NCI-H446 treated with DMSO at 0.1 percent for 48 hours (cell line): ENCODE data around the gene CNPY2.
"Not testable (repeated sequence)": the region's sequence is repeated elsewhere in the genome, so short reads cannot be mapped to it uniquely, and the experiment has no call there.

Source experiments
- DNase-seq: peaks from one replicate; lab custom pipeline; 2025; lab: John Stamatoyannopoulos, UW

The CNPY2 gene

DNA sequence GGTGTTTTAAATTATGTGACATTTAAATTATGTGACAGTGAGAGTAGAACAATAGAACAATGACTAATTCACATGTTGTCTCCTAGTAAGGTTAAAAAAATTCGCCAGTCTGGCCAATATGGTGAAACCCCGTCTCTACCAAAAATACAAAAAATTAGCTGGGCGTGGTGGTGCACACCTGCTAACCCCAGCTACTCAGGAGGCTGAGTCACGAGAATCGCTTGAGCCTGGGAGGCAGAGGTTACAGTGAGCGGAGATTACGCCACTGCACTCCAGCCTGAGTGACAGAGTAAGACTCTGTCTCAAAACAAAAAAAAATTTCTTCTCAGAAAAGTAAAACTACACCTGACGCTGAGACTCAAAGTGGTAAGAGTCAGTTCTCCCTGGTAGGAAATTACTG is 18.4 kb downstream of the CNPY2 start:
- DNase-seq = no peak

DNA sequence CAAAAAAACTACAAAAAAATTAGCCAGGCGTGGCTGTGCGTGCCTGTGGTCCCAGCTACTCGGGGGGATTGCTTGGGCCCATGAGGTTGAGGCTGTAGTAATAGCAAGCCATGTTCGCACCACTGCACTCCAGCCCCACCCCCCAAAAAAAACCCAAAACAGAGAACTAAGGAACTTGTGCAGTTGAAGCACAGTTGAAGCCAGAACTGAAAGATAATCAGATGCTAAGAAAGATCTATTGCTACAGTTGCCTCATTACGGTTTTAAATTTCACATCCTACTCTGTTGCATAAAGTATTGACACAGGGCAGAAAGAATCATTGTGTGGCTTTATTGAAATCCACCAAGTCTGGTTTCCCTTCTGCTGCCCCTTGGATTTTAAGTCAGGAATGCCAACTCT is 19.5 kb downstream of the CNPY2 start:
- no peak for DNase-seq

DNA sequence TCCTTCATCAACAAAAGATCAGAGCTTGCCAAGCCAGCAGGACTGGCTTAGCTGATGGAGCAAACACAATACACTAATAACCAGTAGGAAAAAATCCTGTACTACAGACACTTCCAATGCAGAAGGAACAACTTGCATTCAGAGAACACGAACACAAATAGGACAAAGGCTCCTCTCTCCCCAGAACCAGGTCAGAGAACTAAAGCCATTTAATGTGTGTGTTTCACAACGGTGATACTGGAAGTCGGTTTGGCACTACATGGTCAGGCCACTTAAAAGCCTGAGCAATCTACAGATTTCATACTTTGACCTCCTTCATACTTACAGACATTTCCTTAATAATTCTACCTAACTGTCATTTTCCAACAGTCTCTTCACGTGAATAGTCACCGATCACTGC is 22.0 kb downstream of the CNPY2 start:
- no peak for DNase-seq

DNA sequence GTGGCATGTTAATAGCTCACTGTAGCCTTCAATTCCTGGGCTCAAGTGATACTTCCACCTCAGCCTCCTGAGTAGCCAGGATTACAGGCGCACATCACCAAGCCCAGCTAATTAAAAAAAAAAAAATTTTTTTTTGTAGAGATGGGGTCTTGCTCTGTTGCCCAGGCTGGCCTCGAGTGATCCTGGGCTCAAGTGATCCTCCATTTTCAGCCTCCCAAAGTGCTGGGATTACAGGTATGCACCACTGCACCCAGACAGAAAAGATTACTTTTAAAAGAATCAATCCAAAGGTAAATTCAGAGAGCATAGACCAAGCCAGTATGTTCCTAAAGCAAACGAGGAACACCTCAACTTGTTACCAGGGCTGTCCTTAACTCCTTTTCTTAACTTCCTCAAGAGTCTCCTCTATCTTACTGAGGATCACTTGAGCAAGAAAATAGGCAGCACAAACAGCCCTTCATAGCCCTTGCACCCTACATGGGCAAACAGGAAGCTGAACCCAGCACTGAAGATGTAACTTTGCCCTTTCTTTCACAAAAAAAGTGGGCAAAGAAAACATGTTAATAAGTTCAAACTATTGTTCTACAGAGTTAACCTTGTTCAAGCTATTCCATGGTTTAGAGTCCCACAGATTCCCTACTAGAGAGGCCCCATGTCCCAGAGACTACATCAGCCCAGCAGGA is 26.9 kb downstream of the CNPY2 start:
- DNase-seq = no peak

DNA sequence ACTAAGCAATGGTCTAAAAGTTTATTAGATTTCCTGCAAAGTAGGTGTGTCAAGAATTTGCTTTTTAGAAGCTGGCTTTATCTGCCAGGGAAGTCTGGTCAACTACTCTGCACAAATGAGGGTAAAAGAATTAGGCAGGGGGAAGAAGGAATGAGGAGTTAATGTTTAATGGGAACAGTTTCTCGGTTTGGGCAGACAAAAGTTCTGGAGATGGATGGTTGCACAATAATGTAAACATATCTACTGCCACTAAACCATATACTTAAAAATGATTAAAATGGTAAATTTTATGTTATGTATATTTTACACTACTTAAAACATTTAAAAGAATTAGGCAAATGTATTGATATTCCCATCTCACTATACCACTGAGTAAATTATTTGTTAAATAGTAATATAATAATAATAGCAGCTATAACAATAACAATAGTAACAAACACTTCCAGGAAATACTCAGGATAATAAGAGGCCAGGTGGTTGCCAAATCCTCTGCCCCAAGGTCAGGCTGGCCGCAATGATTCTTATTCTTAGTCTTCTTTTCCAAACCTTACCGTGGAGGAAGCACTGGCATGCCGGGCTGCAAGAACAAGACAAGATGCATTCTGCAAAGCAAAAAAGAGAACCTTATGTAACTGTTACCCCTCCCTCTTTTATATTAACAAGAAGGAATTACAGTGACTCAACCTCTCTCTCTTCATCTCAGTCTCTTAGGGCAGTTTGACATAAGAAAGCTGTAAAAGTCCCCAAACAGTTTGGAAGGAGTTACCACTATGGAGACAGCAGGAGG is 29.6 kb downstream of the CNPY2 start:
- no peak for DNase-seq

DNA sequence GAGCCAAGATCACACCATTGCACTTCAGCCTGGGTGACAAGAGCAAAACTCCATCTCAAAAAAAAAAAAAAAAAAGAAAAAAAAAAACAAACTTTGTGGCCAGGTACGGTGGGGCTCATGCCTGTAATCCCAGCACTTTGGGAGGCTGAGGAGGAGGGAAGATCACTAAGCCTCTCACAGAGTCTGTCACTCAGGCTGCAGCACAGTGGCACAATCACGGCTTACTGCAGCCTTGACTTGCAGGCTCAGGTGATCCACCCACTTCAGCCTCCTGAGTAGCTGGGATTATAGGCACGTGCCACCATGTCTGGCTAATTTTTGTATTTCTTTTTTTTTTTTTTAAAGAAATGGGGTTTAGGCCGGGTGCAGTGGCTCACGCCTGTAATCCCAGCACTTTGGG is 31.5 kb downstream of the CNPY2 start:
- DNase-seq = not testable (repeated sequence)

DNA sequence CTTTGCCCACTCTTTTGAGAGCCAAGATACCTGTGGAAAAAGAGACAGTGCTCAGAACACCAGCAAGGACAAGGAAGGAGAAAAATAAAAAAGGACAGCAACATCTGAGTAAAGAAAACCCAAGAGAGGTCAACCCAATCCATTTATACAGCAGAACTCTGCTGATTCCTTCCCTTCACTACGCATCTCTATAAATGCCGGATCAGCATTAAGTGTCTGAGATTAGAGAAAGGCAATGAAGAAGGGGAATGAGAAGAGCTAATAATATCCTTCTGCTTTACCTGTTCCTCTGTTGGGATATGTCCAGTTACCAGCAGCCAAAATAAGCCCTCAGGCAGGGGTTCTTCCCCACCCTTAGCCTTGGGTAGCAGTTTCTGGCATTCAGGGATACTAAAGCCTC is 33.2 kb downstream of the CNPY2 start:
- no peak for DNase-seq

DNA sequence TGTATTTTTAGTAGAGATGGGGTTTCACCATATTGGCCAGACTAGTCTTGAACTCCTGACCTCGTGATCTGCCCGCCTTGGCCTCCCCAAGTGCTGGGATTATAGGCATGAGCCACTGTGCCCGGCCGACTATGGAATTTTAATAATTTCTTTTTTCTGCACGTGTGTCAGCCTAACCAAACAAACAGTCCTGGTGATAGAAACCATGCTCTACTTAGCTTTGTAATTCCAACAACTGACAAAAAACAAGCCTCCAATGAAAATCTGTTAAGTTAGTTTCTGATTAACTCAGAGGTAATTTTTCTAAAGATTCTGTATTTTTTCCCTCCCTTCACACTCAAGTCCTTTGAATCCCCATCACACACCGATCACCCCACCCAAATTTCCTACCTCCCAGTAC is 33.8 kb downstream of the CNPY2 start:
- DNase-seq = no peak

DNA sequence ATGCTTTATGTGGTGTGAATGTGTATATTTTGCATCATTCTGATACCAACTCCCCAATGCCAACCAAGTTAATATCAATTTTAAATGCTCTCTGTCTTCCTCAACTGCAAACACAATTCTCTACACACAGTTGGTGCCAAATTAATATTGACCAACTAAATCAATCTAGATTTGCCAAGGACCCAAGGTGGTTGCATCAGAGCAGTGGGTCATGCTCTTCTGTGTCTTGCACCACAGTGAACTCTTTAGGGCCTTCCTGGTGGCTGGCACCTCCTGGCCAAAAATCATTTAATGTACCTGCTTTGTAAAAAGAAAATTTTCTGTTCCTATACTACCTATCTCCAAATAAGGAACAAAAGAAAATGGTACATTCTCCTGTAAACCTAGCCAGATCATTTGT is 34.9 kb downstream of the CNPY2 start:
- no peak for DNase-seq

DNA sequence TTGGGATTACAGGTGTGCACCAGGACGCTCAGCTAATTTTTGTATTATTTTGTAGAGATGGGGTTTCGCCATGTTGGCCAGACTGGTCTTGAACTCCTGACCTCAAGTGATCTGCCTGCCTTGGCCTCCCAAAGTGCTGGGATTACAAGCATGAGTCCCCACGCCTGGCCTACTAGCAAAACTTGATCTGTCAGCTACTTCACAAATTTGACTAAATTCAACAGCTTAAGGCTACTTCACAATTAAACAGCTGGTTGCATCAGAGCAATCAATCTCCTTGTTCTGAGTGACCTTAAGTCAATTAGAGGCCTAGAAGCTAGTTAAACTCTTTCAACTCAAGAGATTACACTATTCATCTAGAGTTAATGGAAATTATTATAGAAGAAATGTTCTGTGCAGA is 36.9 kb downstream of the CNPY2 start:
- DNase-seq = no peak

DNA sequence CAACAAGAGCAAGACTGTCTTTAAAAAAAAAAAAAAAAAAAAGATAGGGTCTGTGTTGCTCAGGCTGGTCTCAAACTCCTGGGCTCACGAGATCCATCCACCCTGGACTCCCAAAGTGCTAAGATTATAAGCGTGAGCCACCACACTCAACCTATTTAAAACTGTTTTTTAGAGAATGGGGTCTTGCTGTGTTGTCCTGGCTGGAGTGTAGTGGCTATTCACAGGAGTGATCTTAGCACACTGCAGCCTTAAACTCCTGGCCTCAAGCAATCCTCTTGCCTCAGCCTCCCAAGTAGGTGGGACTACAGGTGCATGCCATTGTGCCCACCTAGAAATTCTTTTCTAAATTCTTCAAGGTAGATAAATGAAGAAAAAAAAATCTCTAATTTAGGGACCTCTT is 41.5 kb downstream of the CNPY2 start:
- DNase-seq = no peak

DNA sequence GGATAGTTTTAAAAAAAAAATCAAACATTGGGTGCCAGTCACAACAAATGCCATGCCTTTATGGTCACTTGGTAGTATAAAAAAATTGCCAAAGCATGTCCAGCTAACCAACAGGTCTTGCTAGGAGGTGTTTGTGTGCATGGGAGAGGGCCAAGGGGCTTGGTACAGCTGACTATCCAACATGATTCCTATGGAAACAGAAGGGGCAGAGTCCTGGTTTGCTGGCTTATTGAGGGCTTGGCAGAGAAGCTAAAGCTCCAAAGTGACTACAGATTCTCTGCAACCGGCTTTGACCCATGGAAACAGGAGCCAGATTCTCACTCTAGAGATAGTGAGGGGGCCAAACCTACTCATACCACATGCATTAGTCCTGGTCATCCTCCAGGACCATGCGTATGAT is 43.3 kb downstream of the CNPY2 start:
- not testable (repeated sequence) for DNase-seq

DNA sequence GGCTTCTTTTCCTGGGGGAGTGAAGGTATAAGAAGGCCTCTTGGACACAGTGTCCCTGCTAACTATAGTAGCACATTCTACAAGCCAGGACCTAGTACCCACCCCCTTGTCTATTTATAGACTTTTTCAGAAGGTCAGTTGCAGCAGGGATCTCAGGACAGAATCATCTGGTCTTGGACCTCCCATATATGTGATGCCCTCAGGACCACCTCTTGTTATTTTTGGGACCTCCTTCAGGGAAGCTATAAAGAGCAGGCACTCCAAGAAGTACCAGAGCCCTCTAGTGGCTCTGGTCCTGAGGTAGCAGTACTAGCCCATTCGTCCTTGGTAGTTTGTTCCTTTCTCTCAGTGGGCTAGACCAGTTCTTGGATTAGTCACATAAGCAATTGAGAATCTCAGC is 44.8 kb downstream of the CNPY2 start:
- DNase-seq = no peak

DNA sequence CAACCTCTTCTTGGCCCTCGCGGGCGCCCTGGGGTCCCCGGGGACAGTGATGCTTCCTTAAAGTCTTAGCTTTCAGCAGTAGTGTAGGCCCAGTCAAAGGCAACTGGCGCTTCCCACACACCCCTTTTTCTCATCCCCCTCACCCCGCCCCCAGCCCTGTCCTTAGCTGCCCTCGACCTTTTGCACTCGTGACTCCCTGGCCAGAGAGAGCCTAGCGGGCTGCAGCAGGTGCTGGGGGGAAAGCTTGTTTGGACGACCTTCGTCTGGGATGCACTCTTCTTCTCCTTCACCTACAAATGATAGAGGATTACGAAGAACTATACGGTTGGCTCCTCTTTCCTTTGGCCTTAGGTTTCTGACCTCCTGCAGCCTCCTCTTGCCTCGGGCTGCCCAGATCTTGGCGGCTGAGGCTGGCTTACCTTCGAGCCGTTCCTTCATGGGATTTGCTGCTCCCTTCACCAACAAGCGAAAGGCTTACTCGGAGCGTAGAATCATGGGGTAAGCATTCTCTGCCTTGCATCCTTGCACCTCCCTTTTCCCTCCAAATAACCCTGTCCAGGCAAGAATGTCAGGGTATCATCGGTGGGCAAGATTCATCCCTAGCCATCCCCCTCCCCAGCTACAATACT is 48.2 kb downstream of the CNPY2 start:
- DNase-seq = no peak

DNA sequence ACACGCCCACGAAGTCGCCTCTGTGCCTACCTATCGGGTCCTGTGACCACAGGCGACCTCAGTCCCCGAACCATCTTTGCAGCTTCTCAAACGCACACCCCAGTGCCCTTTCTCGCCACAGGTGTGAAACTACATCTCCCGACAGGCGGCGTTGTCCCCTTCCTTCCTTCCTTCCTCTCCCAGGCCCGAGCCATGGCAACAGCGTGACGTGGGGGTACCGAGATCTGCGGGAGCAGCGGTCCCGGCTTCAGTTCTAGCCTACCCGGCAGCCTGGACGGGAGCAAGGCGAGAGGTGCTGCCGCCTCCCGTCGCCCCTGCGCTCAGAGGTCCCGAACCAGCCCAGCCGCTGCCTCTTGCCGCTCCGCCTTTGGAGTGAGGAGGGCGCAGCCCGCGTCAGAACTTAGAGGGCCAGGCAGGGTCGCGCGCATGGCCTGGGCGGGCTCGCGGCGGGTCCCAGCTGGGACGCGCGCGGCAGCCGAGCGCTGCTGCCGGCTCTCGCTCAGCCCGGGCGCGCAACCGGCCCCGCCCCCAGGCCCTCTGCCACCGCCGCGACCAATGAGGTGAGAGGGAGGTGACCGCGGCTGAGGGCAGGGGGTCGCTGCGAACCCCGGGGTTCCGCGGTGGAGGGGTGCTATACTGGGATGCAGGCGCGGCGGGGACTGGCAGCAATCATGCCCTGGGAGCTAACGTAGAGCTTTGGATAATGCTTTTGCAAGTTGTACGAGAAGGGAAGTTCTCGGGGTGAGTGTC is 48.9 kb downstream of the CNPY2 start, which contains the start of gene COQ10A:
TSS of gene COQ10A (plus strand) at position 250 of the 750 bp plus-strand sequence. CDS start at position 427, 177 bp downstream.
- DNase-seq = peak; percentile 70

DNA sequence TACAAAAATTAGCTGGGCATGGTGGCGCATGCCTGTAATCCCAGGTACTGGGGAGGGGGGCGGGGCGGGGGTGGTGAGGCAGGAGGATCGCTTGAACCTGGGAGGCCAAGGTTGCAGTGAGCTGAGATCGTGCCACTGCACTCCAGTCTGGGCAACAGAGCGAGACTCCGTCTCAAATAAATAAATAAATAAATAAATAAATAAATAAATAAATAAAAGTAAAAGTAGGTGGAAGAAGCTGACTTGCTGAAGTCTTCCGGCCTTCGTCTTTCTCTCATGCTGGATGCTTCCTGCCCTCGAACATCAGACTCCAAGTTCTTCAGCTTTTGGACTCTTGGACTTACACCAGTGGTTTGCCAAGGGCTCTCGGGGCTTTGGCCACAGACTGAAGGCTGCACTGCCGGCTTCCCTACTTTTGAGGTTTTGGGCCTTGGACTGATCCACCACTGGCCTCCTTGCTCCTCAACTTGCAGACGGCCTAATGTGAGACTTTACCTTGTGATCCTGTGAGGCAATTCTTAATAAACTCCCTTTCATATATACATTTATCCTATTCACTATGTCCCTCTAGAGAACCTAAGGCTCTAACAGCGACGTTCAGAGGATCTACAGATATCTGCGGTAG is 49.6 kb downstream of the CNPY2 start:
- not testable (repeated sequence) for DNase-seq

DNA sequence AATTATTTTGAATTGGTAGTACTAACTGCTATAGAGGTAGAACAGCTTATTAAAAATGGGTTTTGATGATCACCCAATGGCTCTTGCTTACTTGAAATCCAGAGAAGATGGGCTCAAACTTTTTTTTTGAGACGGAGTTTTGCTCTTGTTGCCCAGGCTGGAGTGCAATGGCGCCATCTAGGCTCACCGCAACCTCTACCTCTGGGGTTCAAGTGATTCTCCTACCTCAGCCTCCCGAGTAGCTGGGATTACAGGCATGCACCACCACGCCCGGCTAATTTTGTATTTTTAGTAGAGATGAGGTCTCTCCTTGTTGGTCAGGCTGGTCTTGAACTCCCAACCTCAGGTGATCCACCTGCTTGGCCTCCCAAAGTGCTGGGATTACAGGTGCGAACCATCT is 52.8 kb downstream of the CNPY2 start:
- DNase-seq = not testable (repeated sequence)

DNA sequence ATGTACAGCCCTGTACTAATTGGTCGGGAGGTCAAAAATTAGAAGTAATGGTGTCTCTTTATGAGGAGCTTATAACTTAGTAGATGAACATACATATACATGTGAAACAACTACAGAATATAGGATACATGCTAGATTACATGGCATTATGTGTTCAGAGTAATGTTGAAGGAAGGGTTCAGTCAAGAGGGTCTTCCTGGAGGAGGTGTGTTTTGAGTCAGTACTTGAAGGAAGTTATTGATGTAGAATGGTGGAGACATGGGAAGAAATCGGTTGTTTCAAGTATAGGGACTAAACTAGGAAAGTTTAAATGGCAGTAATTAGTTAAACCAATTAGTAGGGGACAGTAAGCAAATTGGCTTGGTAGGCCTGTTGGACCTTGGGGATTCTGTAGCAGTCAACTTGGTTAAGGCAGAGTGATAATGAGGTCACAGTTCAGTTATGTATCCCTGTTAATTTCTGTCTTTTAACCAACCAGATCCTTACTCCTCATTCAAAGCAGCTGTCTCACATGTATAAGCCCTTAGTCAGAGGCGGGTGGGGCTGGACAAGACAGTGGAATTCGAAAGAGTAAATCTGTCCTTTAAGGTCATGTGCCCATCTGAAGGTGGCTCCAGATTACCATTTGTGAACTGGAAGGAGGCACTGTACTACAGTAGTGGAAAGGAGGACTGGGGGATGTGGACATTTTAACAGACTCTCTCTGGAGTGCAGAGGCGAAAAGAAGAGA is 54.1 kb downstream of the CNPY2 start:
- DNase-seq = no peak

DNA sequence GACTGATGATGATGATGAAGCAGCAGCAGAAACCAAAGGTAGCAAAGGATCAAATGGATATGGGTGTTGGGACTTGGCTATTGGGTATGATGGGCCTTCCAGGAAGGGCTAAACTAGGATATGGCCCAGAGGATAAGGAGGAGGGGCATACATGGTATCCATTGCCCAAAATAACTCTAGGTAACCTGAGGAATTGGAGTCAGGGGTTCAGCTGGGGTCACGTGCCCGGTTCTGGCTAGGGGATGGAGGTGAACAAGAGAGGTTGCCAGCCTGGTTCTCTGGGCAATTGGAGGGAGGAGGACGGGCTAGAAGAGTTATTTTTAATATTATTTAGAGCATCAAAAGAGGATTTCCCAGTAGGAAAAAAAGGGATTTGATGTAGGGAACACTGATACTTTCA is 54.9 kb downstream of the CNPY2 start:
- no peak for DNase-seq

DNA sequence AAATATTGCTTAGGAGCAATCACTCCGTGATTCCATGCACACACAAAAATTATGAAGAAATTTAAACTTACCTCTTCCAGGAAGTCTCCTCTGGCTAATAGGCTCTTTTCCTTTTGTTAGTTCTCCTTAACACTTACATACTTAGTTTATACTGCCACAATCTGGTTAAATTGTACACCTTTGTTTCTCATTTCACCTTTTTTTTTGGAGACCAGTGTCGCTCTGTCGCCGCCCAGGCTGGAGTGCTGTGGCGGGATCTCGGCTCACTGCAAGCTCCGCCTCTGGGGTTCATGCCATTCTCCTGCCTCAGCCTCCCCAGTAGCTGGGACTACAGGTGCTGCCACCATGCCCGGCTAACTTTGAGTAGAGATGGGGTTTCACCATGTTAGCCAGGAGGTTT is 55.4 kb downstream of the CNPY2 start:
- DNase-seq = no peak
